ENCODE results near the gene NPR1.
"Not testable (repeated sequence)": the region's sequence is repeated elsewhere in the genome, so short reads cannot be mapped to it uniquely, and the experiment has no call there.

Gene NPR1

DNA sequence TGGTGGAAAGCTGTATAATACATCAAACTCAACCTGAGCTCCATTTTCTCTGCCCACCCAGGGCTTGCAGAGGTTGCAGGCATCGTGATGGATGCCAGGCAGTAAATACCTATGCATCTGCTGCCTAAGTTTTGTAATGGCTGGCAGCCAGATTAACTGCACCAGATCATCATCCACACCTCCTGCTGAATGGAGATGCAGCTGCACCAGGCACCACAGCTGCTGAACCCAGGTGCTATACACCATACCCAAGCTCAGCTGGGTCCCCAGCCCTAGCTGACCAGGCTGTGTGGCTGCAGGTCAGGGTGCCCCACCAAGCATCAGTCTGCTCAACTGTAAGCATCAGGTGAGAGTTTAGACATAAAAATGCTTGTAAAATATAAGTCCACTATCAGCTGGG lies 26.7 kb upstream of the NPR1 start:
- DNase-seq, result no peak

DNA sequence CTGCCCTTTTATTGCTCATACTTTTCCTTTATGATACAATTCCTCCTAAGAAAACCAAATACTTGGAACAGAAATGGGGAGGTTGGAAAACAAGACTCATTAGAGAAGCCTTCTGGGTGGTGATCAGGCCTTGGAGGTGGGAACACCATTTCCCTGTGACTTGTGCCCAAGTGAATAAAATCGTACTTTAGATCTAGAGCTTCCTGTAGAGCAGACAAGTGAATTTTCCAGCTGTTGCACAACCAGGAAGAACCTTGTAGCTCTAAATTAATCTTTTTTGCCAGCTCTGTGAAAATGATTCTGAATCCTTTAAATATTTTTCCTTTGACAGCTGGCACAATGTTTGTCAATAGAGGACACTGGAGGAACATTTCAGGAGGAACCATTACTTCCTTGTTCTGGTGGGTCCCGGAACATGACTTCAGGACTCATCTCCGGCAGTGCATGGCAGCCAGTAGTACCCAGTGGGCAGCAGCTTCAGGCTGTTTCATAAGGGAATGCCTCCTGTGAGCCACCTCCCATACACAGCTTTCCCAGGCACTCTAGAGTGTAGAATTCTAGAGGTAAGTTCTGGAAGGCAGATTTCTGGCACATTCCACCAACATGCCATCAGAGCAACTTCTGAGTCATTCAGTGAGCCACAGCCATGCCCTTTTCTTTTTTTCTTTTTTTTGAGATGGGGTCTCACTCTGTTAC lies 25.5 kb upstream of the NPR1 start:
- DNase-seq, result no peak

DNA sequence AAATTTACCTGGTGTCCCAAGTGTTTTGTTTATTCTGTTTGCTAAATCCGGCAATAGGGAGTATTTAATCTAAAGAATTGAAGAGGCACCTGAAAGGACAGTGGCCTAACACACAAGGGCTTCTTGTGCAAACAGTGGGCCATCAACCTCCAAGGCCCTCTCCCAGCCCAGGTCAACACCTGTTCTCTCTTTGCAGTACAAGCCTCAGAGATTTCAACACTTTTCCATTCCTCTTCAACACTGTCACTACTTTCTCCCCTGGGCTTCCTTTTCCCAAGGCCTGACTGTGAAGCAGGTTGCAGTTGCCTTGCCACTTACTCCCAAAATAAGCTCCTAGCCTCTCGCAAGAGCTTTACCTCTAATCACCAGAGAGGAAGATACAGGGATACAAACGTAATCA lies 23.2 kb upstream of the NPR1 start:
- no peak for DNase-seq

DNA sequence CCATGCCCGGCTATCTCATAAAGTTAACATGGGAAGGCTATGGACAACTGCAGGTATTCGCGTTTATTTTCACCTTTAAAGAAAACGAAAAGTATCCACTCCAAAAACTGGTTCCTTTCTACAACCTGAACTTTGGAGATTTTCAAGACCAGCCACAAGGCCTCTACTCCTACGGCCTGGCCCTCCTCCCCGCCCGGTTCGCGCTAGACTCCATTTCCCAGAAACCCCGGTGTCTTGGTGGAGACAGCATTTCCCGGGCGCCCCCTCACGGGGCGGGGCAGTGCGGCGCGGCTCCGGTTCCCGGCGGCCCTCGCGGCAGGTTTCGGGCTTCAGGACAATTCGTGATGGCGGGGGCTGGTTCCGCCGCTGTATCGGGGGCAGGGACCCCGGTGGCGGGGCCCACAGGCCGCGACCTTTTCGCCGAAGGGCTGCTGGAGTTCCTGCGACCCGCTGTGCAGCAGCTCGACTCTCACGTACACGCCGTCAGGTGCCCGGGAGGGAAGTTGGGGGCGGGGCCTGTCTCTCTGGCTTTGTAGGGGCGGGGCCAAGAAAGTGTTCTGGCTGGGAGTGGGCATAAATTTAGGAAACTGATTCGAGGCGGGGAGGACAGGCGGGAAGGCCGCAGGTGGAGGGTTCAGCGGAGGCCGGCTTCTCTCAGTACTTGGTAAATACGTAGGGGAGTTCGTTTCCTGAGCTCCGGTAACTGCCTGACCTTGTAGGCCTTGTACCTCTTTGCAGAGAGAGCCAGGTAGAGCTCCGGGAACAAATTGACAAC lies 19.9 kb upstream of the NPR1 start, which contains the start of gene SNAPIN:
TSS of gene SNAPIN (plus strand) at position 304 of the 775 bp plus-strand sequence. CDS start at position 345, 41 bp downstream.
- peak; percentile 74 to 94 (median 83) for DNase-seq

DNA sequence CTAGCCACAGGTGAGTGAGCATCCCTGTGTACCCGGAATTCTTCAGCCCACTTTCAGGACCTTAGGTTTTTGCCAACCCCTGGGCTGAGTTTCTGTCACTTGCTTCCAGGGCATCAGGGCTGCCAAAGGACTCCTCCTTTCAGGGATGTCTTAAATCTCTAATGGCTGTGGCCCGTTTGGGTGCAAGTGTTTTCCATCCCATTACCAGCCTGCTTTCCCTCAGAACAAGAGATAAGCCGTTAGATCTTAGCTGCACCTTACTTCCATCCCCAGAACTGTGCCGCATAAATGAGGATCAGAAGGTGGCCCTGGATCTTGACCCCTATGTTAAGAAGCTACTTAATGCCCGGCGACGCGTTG lies 19.3 kb upstream of the NPR1 start:
- no peak for DNase-seq

DNA sequence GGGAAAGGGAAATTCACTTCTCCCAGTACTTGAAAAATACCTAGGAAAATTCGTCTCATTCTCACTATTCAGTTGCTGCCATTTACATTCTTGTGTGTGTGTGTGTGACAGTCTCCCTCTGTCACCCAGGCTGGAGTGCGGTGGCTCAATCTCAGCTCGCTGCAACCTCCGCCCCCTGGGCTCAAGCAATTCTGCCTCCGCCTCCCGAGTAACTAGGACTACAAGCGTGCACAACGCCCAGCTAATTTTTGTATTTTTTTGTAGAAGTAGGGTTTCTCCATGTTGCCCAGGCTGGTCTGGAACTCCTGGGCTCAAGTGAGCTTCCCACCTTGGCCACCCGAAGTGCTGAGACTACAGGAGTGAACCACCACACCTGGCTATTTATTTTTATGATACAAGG lies 18.8 kb upstream of the NPR1 start:
- no peak for DNase-seq

DNA sequence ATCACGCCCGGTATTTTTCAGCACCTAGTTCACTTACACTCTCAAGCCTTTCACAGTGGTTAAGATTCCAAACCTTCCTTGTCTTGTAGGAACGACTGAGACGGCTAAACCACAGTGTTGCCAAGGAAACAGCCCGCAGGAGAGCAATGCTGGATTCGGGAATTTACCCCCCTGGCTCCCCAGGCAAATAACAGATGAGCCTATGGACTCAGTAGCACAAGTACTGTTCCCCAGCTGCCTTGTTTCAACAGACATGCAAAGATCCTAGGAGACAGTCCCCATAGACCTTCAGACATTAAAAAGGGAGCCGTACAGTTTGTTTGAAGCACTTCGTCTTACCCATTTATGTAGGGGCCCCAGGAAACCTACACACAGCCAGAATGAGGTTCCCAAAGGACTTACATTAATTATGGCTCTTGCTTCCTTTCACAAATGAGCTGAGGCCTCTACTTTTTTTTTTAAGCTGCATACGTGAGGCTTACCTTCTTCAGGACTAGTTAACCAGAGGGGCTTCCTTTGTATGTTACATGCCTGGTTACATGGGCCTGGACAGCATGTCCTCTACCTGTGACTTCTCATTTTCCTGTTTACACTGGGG lies 17.3 kb upstream of the NPR1 start:
- DNase-seq, result no peak

DNA sequence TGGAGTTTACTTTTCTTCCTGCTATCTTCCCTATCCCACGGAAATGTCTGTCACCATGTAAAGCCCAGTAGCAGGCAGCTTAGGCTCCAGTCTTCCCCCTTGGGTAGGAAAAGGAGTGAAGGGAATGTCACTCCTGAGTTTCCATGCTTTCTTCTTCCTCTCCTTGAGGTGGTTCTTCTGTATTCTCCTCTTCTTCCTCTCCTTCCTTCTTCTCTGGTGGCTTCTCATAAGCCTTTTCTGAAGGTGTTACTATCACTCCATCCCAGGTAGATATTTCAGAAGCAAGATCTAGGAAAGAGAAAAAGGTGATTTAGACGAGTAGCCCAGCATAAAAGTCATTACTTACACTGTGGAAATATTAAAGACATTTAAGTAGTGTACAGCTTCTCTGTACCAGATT lies 16.2 kb upstream of the NPR1 start:
- no peak for DNase-seq

DNA sequence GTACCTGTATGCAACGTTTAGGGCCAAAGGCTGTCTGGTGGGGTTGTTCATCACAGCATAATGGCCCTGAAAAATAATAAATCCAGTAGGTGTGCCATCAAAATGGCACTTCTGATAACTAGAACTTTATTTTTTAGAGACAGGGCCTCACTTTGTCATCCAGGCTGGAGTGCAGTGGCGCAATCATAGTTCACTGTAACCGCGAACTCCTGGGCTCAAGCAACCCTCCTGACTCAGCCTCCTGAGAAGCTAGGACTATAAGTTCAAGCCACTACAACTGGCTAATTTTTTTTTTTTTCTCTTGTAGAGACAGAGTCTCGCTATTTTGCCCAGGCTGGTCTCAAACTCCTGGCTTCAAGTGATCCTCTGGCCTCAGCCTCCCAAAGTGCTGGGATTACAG lies 15.3 kb upstream of the NPR1 start:
- no peak for DNase-seq

DNA sequence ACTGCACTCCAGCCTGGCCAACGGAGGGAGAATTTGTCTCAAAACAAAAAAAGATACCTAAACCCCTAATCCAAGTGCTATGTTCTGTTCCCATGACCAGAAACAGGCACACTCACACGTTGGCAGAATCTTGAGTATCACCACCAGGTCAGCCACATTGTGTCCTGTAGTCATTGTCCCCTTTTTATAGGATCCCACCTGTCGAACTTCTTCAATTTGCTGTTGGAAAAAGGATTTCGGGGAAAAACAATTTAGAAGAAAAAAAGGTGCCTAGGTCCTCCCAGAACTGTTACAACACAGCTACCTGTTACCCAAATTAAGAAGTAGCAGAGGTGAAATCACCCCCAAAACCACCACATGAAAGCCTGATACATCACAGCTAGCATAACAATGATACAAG lies 11.0 kb upstream of the NPR1 start:
- no peak for DNase-seq

DNA sequence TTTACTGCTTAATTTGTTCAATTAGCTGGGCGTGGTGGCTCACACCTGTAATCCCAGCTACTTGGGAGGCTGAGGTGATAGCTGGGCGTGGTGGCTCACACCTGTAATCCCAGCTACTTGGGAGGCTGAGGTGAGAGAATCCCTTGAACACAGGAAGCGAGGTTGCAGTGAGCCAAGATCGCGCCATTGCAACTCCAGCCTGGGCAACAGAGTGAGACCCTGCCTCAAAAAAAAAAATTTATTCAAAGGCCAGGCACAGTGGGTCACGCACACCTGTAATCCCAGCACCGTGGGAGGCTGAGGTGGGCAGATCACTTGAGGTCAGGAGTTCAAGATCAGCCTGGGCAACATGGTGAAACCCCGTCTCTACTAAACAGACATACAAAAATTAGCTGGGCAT lies 9.8 kb upstream of the NPR1 start:
- not testable (repeated sequence) for DNase-seq

DNA sequence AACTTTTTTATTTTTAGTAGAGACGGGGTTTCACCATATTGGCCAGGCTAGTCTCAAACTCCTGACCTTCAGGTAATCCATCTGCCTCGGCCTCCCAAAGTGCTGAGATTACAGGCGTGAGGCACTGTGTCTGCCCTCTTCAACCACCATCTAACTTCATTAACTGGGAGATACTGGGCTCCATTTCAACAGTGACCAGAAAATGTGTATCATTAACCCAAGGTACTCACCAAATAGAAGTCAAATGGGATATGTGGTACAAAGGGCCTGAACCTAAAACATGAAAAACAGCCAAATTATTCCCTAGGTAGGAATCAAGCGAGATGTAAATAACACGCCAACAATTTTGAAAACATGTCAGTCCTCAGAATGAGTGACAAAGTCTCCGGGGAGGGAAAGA lies 8.9 kb upstream of the NPR1 start:
- no peak for DNase-seq

DNA sequence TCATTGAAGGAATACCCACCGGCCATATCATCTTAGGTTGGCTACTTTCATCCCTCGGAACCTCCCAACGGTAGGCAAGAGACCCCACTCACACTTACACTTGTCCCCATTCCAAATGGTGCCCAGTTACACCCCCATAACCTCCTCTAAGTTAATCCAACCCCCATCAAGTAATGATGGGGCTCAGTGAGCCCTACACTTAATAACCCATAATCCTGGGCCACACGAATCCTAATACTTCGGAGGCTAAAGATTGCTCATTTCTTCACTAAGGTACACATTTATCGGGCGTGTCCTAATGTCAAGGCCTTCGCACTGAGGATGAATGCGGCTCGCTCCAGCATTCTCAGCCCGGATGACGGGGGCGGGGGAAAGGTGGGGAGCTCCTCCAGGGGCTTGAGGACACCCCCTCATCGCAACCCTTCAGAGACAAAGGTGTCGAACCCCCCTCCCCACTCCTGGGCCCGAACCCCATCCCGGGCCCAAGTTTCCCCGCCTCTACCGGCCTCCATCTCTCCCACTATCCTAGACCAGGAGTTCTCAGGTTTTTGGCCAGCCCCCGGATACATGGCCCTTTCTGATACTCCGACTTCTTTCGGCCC lies 8.1 kb upstream of the NPR1 start:
- DNase-seq, result peak in 3 of 5 experiments; percentile 7 to 32 (median 17)

DNA sequence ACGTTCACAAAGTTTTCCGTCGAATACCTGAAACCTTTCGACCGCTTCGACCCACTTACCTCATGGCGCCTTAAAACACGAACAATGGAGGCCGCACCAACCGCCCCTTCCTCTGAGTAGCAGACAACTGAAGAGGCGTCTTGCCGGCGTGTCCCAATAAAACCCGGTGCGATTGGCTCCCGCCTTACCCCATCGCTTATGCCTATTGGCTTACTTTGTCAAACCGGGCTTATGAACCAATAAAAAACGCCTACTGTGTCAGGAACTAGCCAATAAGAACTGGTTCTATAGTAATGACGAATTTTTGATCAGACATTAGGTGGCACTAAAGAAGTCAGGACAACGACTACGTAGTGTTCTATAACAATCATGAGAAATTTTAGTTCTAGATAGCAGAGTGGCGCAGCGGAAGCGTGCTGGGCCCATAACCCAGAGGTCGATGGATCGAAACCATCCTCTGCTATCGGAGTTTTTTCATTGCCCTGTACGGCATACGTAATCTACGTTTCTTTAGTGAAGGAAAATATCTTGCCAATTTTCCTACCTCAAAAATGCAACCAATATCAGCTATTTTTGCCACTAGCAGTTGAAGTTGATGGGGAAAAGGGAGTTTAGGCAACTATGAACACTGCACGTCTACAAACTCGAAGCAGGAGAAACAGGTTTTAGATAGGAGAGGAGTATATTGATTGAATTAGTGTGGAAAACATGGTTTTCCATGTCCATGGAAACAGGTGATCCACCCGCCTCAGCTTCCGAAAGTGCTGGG lies 7.4 kb upstream of the NPR1 start, which contains the start of gene ILF2:
TSS of gene ILF2 (minus strand) at position 135 of the 769 bp plus-strand sequence. CDS start at position 64, 71 bp downstream.
- peak; percentile 88 to 99 (median 97) for DNase-seq

DNA sequence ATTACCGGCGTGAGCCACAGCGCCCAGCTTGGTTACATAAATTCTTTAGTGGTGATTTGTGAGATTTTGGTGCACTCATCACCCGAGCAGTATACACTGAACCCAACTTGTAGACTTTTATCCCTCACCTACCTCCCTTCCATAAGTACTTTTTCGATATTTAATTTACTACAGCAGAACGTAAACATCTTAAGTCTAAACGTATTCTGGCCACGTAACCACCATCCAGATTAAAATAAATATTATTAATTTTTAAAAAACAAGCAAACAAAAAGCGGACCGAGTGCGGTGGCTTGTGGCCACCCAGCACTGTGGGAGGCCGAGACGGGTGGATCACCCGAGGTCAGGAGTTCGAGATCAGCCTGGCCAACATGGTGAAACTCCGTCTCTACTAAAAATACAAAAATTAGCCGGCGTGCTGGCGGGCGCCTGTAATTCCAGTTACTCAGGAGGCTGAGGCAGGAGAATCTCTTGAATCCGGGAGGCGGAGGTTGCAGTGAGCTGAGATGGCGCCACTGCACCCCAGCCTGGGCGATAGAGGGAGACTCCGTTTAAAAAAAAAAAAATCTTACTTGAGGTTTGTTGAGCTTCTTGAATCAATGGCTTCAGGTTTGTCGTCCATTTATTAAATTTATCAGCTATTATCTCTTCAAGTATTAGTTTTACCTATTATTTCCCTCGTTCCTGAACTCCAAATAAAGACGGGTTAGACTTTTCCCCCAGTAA lies 6.7 kb upstream of the NPR1 start:
- DNase-seq, result peak in 3 of 5 experiments; percentile 36 to 64 (median 39)

DNA sequence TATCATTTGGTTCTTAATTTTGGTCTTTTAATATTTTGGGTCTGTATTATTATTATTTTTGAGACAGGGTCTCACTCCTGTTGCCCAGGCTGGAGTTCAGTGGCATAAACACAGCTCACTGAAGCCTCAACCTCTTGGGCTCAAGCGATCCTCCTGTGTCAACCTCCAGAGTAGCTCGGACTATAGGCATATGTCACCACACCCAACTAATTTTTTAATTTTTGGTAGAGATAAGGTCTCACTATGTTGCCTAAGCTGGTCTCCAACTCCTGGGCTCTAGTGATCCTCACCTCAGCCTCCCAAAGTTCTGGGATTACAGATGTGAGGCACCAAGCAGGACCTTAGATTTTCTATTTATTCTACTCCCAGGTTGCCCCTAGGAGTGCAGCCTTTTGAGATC lies 5.0 kb upstream of the NPR1 start:
- no peak for DNase-seq

DNA sequence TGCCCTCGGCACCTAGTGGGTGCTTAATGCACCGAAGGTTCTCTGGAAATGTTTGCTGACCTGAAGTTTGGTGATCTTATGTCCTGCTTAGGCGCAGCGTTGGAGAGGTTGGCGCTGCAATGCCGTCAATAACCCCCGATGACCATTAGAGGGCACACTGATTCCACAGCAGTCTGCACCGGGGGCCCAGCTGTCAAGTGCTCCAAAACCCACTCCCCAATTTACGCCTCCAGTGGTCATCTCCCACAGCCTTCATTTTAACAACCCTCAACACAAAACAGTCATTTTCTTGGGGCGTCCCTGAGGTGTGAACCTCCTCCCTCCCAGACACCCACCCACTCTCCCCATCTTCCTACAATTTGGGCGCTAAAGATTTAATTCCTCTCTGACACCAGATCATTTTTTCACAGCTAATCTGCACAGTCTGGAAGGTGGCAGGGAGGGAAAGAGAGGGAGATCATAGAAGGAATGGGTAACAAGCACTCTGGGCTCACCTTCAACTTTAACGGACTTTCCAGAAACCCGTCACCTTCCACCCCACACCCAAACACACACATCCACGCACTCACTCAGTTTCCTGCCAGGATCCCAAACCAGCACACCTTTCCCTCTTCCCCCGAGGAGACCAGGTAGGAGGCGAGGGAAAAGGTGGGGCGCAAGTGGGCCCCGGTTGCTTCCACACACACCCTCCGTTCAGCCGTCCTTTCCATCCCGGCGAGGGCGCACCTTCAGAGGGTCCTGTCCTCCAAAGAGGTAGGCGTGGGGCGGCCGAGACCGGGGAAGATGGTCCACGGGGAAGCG lies 570 bp upstream of the NPR1 start:
- DNase-seq, result peak in 2 of 5 experiments; percentile 18 to 50

DNA sequence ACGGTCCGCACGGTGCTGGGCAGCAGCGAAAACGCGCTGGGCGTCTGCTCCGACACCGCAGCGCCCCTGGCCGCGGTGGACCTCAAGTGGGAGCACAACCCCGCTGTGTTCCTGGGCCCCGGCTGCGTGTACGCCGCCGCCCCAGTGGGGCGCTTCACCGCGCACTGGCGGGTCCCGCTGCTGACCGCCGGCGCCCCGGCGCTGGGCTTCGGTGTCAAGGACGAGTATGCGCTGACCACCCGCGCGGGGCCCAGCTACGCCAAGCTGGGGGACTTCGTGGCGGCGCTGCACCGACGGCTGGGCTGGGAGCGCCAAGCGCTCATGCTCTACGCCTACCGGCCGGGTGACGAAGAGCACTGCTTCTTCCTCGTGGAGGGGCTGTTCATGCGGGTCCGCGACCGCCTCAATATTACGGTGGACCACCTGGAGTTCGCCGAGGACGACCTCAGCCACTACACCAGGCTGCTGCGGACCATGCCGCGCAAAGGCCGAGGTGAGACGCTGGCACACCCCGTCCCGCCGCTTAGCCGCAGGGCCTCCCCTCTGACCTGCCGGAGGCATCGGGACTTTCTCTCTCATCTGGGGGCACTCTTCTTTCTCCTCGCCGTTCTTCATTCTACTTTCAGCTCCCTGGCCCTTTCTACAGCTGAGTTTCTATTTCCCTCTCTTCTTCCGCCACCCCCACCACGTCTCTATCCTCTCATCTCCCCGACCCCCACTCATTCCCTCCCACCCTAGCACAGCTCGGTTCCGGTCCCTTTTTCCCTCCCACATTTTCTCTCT lies 1.0 kb downstream of the NPR1 start:
- DNase-seq, result peak in 1 of 5 experiments; percentile 41

DNA sequence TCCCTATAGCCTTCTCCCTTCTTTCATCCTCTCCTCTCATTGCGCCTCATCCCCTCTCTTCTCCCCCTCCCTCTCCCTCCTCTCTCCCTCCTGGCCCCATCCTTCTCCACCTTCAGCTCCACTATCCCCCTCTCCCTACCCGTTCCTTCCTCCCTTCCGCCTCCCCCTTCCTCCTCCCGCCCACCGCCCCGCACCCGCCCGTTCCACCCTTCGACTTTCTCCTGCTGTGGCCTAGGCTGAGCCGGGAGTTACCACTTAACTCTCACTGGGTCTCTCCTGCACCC lies 1.6 kb downstream of the NPR1 start:
- DNase-seq, result no peak

DNA sequence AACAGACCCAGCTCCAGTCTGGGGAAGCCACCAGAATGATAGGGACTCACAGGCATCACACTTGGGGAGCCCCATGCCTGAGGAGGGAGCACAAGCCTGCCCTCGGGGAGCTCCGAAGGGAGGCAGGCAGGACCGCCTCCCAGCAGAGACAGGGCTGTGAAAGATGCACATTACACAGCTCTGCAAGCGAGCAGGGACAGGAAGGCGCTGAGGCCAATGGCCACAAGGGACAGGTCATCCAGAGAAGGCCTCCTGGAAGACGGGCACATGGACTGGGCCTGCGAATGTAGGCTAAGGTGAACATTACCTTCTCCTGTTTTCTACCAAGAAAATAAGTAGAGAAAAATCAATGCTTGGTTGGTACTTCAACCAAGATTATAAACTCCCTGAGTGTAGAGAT lies 4.2 kb downstream of the NPR1 start:
- no peak for DNase-seq
